ENCODE data around the gene RBBP8NL. TPM values are rescaled to one million over a fixed set of nuclear protein-coding genes. Genes with fewer than 3 reads are reported as not detected.

Gene RBBP8NL
- total and polyA plus RNA-seq, 11 donors = not detected

- intact Hi-C loops (cut with DNase I) = loop anchor here in 7 of 10 donors (5.0 to 10.0 kb wide), 6 partner anchors 73 to 201 kb away; no protein-coding TSS in a partner anchor
- H3K27me3 ChIP-seq = peaks cover 0 to 4% (median 0%) of the 10 kb centered on the region in 9 donors
- ATAC-seq (no peak), DNase-seq (no peak)
- H3K9me3 ChIP-seq = no peaks in the 10 kb centered on the region
- WGBS, 4 donors = 80 to 89% (median 86%) methylated on average over 14 to 22 of the region's 22 CpGs
- no peaks in the 10 kb centered on the region for H3K36me3 ChIP-seq
- peaks cover 0 to 10% (median 4%) of the 10 kb centered on the region in 12 donors for H3K4me1 ChIP-seq
- H3K4me3 ChIP-seq = no peak overlapping the region
- no peak overlapping the region for H3K27ac ChIP-seq
- TF ChIP-seq POLR2A (IDR thresholded peaks at IDR 0.05) (no peak), CTCF (IDR thresholded peaks at IDR 0.05) (no peak)
Measured at GRCh38 chr20:62413896-62414481, 13.3 kb downstream of the RBBP8NL start.

- H3K4me1 ChIP-seq = peaks cover 0 to 10% (median 4%) of the 10 kb centered on the region in 12 donors
- H3K27ac ChIP-seq = no peak overlapping the region
- no peak overlapping the region for H3K4me3 ChIP-seq
- 92 to 97% (median 95%) methylated on average over 4 to 11 of the region's 11 CpGs for WGBS, 4 donors
- no peak for TF ChIP-seq POLR2A (IDR thresholded peaks at IDR 0.05)
- TF ChIP-seq CTCF (IDR thresholded peaks at IDR 0.05) = no peak
- H3K9me3 ChIP-seq = no peaks in the 10 kb centered on the region
- DNase-seq = no peak
- intact Hi-C loops (cut with DNase I) = loop anchor here in 7 of 10 donors (5.0 to 10.0 kb wide), 6 partner anchors 74 to 202 kb away; no protein-coding TSS in a partner anchor
- peaks cover 0 to 4% (median 0%) of the 10 kb centered on the region in 9 donors for H3K27me3 ChIP-seq
- no peaks in the 10 kb centered on the region for H3K36me3 ChIP-seq
- ATAC-seq = no peak
Measured at GRCh38 chr20:62413025-62413570, 14.2 kb downstream of the RBBP8NL start.

- Histone ChIP-seq H3K27me3 (peaks cover 0 to 4% (median 0%) of the 10 kb centered on the region in 9 donors), H3K36me3 (no peaks in the 10 kb centered on the region), H3K9me3 (no peaks in the 10 kb centered on the region), H3K27ac (no peak overlapping the region), H3K4me1 (peaks cover 0 to 15% (median 8%) of the 10 kb centered on the region in 12 donors), H3K4me3 (no peak overlapping the region)
- TF ChIP-seq CTCF (IDR thresholded peaks at IDR 0.05) = no peak
- no peak for TF ChIP-seq POLR2A (IDR thresholded peaks at IDR 0.05)
- ATAC-seq (no peak), DNase-seq (no peak)
- intact Hi-C loops (cut with DNase I) = loop anchor here in 7 of 10 donors (5.0 to 10.0 kb wide), 6 partner anchors 75 to 202 kb away; no protein-coding TSS in a partner anchor
- 79 to 87% (median 84%) methylated on average over 21 to 22 of the region's 22 CpGs for WGBS, 4 donors
Measured at GRCh38 chr20:62412194-62413024, 14.9 kb downstream of the RBBP8NL start.
